HG03460 (cell line): Measurements from ENCODE around the gene PIGN.
A peak's percentile ranks its signal among the peaks of the same experiment; 100 is the strongest.
"Not testable (repeated sequence)": the region's sequence is repeated elsewhere in the genome, so short reads cannot be mapped to it uniquely, and the experiment has no call there.

ENCODE experiments used
- ATAC-seq: cut with Tn5 transposase; IDR thresholded peaks from one replicate; pipeline ENCODE4 v1.9.1; 2021; ENCODE audit not compliant: unreplicated experiment

PIGN gene

DNA sequence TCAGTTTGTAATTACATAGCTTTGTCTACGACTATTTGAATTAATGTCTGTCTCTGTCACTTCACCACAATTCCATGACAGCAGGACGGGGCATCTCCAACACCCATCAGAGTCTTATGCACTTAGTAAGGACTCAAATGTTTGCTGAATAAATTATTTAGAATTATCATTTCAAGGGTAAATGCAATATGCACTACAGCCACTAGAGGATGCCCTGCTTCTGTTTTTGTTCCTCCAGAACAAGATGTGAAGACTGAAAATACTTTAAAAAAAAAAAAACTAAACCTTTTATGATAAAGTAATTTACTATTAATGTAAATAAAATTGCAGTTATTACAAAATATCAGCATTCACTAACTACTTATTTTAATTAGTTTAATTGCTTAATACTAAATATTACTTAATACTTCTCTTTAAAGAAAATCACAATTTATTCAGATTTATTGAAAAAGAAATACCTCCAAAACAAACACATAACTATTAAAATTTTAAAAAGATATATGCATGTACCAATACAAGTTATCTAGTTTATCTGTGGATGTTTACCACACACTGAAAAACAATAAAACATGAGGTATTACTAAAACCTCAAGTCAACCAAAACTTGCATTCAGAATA, 3.2 kb downstream of the PIGN start:
- no peak for ATAC-seq

DNA sequence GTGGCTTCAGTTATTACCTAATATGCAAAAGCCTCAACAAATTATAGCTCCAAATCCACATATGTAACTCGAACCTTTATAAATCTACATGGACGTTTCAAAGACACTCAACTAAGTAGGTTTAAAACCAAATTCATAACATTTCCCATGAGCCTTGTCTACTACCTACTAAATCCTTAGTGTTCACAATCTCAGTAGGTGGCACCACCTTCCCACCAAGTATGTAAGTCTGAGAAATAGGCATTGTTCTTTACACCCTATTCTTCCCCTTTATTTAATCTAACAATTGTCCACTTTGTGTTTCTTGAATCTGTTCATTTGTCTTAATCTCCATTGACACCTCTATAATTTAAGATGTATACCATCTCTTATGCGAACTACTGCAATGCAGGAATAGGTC, 4.6 kb downstream of the PIGN start:
- no peak for ATAC-seq

DNA sequence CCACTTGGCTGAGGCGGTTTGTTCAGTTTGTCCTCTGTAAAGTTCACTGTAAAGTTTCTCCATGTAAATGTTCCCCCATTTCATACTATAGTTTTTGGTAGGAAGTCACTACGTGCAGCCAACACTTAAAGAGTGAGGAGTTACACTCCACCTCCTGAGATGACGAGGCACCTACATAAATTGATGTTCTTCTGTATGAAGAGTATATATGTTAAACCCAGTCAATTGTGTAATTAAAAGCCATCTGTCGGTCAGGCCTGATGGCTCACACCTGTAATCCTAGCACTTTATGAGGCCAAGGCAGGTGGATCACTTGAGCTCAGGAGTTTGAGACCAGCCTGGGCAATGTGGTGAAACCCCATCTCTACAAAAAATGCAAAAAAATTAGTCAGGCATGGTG, 7.6 kb downstream of the PIGN start:
- no peak for ATAC-seq

DNA sequence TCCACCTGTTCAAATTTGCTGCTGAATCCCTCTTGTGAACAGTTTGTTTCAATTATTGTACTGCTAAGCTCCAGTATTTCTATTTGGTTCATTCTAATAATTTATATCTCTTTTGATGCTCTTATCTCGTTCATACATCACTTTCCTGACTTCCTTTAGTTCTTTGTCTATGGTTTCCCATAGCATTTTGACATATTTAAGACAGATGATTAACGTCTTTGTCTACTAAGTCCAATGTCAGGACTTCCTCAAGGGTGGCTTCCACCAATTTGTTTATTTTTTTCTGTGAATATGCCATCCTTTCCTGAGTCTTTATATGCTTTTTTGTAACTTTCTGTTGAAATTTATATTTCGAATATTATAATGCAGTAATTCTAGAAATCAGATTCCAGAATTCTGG, 9.6 kb downstream of the PIGN start:
- no peak for ATAC-seq

DNA sequence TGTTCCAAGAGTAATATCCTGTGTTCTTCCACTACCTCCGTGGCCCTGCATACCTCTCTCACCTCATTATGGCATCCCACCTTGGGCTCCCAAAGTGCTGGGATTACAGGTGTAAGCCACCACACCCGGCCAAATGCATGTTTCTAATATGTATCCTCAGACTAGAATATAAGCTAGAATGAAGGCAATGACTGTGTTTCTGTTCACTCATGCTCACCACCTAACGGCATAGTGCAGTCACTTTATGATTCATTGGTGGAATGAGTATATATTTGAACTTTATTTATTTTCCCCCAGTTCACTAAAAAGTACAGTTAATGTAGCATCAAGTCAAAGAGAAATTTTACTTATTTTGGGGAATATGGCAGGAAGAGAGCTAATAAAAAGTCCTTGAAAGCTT, 11.3 kb downstream of the PIGN start:
- ATAC-seq = no peak

DNA sequence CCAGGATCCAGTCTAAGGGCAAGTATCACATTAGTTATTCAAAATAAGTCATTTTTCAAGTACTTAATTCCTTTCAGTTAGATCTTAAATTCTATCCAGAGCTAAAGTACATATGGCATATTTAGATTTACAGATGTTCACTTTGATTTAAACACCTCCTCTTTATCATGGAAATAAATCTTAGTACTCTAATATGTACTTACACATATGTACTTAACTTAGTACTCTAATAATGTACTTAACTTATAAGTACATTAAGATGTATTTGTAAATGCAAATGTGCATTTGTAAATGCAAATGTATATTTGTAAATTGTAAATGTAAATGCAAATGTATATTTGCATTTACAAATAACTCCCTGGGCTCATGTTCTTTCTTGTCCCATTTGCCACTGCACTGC, 14.6 kb downstream of the PIGN start:
- no peak for ATAC-seq

DNA sequence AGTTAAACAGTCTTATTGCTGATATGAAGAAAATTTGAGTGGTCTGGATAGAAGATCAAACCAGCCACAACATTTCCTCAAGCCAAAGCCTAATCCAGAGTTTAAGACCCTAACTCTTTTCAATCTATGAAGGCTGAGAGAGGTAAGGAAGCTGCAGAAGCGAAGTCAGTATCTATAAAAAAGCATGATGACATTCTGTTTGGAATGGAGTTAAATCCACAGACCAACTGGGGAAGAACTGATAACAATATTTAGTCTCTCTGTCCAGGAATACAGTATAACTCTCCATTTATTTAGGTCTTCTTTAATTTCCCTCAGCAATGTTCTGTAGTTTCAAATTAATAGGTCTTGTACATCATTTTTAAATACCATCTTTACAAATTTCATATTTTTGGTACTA, 16.0 kb downstream of the PIGN start:
- no peak for ATAC-seq

DNA sequence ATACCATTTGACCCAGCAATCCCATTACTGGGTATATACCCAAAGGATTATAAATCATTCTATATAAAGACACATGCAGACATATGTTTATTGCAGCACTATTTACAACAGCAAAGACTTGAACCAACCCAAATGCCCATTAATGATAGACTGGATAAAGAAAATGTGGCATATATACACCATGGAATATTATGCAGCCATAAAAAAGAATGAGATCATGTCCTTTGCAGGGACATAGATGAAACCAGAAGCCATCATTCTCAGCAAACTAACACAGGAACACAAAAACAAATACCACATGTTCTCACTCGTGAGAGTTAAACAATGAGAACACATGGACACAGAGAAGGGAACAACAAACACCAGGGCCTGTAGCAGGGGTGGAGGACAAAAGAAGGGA, 20.3 kb downstream of the PIGN start:
- ATAC-seq = not testable (repeated sequence)

DNA sequence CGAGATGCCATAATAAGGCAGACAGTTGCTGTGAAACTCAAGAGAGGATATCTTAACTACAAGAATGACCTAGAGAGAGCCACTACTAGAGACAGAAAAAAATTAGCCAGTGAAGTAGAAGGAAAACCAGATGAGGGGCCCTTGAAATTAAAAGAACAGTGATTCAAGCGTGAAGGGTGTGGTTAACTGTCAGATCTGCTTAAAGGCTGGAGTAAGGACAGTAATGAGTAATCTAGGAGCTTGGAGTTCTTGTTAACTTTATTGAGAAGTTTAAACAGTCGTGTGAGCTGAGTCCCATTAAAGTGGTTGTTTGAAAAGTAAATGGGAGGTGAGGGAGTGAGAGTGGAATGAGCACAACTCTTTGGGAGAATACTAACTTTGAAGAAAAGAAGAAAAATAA, 21.3 kb downstream of the PIGN start:
- no peak for ATAC-seq

DNA sequence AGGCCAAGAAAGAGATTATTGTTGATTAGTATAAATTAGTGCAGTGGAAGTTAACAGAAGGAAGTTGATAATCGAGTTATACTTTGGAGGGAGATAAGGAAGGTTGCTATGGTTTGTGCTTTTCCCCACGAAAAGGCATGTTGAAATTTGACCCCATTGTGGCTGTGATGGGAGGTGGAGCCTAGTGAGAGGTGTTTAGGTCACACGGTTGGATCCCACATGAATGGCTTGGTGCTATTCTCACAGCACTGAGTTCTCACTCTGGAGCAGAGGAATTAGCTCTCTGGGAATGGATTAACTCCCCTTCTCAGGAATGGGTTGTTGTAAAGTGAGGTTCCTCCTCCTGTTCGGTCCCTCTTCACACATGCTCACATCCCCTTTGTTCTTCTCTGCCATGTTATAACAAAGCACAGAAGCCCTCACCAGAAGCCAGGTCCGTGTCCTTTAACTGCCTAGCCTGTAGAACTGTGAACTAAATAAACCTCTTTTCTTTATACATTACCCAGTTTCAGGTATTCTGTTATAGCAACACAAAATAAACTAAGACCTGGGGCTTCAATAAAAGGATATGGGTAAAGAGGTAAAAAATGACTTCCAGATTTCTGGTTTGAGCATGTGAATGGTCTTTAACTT, 21.9 kb downstream of the PIGN start:
- no peak for ATAC-seq

DNA sequence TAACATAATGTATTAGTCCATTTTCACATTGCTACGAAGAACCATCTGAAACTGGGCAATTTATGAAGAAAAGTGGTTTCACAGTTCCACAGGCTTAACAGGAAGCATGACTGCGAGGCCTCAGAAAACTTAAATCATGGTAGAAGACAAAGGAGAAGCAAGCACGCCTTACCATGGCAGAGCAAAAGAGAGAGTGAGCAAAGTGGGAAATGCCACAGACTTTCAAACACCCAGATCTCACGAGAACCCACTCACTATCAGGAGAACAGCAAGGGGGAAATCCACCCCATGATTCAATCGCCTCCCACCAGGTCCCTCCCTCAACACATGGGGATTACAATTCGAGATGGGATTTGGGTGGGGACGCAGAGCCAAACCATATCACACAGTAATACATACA, 22.5 kb downstream of the PIGN start:
- ATAC-seq = no peak

DNA sequence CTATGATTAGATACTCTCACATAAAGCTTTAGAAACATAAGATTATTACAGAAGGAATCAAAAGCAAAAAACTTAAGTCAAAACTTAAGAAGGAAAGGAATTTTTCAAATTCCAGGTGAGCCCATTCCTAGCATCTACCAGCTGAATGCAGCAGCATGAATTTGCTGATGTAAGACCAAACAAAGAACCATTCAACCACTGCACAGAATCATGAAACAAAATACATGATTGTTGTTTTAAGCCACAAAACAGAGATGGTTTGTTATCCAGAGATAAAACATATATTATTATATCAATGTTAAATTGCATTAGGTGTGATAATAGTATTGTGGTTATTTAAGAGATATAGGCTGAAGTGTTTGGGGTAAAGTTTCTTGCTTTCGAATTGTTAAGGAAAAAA, 29.0 kb downstream of the PIGN start:
- ATAC-seq = no peak

DNA sequence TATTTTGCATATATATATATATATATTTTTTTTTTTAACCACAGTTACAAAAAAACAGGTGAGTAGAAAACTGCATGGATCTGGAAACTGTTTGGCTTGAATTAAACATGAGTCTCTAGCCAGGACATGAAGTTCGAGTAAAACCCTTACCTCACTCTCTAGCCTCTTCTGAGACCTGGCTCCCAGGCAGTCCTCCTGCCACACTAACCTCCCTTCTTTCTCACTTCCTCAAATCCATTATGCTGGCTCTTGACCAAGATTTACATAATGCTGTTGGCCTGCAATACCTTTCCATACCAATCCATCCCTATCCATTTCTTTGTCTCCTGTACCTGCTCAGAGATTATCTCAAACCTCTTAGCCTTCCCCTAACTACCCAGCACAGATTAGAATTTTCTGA, 34.0 kb downstream of the PIGN start:
- ATAC-seq = peak; percentile 85

DNA sequence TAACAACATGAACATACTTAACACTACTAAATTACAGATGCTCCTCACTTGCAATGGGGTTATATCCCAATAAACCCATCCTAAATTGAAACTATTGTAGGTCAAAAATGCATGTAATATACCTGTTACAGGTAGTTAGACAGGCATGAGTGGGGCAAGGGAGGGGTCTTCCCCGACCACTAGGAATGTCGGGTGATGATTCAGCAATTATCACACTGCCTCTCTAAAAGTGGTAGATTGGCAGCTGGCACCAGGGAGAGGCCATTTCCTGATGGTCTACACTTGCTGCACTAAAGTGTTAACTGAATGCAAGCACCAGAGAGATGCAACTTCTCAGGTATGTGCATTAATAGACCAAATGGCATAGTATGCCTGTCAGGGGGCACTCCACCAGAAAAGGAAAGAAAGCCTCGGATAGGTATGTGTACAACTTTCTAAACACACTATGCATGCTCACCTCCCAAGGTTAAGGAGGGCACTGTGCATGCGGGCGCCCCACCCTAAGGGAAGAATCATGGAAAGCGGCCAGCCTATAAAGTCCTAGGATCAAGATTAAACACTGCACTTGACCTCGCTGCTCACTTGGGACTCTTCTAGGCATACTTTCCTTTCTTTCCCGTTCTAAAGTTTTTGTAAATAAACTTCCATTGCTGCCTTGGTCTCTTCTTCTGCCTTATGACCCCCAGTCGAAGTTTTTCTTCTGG, 35.6 kb downstream of the PIGN start:
- no peak for ATAC-seq

DNA sequence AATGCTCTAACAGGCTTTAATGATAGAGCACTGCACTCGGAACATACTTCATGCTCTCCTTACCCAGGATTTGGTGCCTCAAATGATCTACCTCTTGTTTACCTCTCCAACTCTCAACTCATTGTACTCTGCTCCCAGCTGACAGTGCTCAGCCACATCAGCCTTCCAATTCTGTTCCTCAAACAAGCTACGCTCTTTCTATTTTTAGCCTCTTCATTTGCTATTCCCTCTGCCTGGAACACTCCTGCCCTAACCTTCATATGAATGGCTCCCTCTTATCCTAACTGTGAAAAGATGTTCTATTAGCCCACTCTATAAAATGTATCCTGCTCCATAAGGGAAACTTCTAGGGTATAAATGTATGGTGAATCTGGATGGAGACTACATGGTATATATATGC, 42.5 kb downstream of the PIGN start:
- no peak for ATAC-seq

DNA sequence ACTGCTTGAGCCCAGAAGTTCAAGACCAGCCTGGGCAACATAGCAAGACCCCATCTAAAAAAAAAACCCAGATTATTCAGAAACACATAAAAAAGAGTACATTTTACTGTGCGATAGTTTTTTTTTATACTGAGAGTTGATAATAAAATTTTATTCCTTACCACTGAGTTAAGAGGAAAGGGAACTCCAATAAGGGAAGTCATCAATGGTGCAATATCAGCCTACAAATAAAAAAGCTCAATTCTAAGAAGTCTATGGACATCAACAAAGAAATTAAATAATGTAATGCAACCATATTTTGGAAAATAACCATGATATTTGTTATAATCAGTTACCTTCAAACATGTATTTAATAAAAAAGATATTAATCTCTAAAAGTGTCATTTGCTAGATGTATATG, 46.6 kb downstream of the PIGN start:
- no peak for ATAC-seq

DNA sequence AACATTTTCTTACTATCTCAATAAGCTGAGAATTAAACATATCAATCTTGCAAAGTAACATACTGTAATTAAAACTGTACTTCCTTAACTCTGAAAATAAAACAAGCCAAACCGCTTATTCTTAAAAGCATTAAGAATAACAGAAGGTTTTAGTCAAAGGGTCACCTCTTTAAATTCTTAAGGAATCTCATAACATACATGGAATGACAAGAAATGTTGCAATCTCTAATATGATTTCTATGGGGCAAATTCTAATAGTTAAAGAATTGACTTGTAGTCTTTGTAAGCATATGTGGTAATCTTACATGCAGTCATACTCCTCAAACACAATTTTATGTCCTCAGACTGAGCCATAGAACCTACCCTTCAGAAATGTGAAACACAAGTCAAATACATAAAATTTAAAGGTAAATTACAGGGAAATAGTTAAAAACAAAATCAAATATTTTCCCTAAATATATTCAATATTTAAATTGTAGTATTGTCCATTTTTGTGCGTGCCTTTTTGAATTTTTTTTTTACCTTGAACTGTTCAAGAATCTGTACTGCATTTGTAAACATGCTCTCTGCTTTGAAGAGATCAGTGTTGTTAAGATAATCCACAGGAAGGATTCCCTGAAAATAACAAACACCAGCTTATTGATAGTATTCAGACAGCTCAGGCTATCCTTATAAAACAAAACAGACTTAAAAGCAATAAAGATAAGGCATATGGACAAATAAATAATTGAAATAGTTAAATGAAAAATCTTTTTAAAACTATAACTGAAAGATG, 48.2 kb downstream of the PIGN start:
- no peak for ATAC-seq

DNA sequence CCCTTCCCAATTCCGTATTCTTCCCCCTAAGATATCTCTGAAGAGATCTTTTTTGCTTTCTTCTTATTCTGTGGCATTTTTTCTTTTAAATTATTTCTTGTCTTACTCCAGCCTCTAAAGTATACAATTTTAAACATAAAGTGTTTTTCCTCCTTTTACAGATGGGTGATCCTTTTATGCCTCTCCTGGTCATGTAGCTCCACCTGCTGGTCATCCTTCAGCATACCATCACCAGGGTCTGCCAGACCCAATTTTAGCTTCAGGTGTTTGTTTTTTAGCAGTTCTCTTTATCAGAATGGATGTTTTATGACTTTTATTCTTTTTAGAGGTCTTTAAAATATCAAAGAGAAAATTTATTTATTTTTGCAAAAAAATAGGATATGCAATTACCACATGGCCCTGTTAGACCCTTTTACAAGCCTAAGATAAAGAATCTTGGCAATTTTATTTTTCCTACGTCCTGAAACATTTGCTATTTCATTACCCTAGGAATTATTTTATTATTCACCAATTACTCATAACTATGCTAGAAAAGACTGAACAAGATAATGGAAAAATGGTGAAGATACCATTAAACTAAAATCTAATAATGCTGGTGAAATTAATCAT, 55.5 kb downstream of the PIGN start:
- peak; percentile 74 for ATAC-seq

DNA sequence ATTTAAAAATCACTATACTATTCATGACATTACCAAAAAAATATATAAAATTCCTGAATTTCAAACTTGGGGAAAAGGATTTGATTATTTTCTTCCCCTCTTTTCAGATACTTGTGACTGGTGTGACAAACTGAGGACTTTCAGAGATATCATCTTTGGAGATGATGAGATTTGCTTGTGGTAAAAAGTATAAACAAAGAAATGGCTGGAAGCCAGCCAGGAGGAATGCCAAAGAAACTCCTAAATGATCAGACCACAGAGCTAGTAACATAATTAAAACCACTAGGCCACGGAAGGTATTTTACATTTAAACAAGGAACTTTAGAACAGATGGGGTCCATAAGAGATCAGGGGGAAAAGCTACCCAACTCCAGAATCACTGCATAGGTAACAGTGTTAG, 58.7 kb downstream of the PIGN start:
- ATAC-seq = no peak

DNA sequence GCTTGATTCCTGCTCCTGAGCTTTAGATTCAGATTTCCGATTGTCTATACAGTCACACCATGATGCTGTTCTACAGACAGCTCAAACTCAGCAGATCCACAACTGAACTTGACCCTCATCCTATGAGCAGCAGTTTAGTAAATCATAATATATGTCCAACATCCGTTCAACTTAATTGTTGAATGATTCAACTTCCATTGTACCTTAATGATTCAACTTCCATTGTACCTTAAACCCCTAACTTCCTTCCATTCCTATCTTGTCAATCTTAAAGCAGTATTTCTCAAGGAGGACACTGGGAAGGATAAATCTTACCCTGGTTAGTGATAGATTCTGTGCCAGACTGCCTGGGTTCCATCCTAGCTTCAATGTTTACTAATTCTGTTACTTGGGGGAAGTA, 60.1 kb downstream of the PIGN start:
- ATAC-seq = no peak

DNA sequence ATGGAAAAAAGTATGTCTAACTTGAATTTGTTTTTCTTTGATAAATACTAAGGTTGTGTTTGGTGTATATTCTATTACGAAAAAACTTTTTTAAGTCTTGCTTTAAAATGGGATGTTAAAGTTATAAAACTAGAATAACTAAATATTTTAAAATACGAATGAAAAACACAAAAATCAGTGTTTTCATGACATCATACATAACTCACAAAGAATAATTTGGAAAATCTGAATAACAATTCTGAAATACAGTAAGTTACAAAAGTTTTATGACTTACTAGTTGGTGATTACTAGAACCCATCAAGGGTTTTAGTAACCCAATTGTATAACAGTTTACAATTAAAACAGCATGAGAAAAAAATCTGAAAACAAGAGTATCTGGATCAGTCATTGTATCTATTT, 61.2 kb downstream of the PIGN start:
- ATAC-seq = no peak

DNA sequence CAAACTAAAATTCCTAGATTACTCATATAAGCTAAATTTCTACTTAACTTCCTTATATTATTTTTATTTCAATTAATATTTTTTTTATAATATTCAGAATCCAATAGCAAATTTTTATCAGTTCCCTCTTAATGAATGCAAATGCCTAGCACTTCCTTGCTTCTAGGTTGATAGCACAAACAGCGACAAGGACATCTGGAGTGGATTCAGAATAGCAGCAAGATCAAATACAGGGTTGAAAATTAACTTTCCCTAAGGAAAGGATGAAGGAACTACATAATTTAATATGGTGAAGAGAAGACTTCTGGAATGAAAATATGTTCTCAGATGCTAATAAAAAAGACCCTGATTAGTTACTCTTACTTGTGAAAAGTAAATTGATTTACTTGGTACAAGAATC, 64.5 kb downstream of the PIGN start:
- ATAC-seq = no peak
